GM19351 (cell line): ENCODE measurements around the gene GRB2.
"Not testable (repeated sequence)": the region's sequence is repeated elsewhere in the genome, so short reads cannot be mapped to it uniquely, and the experiment has no call there.

Source experiments
- ATAC-seq: cut with Tn5 transposase; IDR thresholded peaks from one replicate; pipeline ENCODE4 v1.9.1; 2021; ENCODE audit warnings: mild to moderate bottlenecking, moderate library complexity; ENCODE audit not compliant: unreplicated experiment

GRB2 gene

GRCh38 chr17:75353176-75353575, 52.3 kb downstream of the GRB2 start:
- ATAC-seq, result no peak

GRCh38 chr17:75352079-75352569, 53.4 kb downstream of the GRB2 start:
- no peak for ATAC-seq

DNA sequence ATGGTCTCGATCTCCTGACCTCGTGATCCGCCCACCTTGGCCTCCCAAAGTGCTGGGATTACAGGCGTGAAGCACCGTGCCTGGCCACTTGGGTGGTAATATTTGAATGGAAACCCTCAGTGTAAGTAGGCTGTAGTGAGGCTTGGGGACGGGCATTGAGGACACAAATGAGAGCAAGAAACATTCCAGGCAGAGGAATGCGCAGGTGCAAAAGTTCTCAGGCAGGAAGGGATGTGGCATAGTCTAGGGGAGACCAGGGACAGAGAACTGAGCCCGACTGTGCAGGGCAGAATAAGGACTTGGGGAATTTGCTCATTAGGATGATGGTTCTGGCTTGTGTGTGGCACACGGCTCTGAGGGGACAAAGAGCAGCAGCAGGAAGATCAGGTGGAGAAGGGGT, 54.8 kb downstream of the GRB2 start:
- no peak for ATAC-seq

GRCh38 chr17:75350029-75350428, 55.4 kb downstream of the GRB2 start:
- no peak for ATAC-seq

- ATAC-seq, result no peak
These were observed 55.9 kb downstream of the GRB2 start for GRCh38 chr17:75349589-75349988.

- no peak for ATAC-seq
These were observed 57.0 kb downstream of the GRB2 start for GRCh38 chr17:75348386-75349012.

- ATAC-seq, result no peak
These were observed 58.6 kb downstream of the GRB2 start for GRCh38 chr17:75346906-75347305.

DNA sequence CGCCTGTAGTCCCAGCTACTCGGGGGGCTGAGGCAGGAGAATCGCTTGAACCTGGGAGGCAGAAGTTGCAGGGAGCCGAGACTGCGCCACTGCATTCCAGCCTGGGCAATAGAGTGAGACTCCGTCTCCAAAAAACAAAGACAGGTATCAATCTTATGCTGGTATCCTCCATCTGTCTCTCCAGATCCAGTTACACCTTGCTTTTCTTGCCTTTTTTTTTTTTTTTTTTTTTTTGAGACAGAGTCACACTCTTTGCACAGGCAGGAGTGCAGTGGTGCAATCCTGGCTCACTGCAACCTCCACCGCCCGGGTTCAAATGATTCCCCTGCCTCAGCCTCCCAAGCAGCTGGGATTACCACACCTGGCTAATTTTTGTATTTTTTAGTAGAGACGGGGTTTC, 59.1 kb downstream of the GRB2 start:
- ATAC-seq, result not testable (repeated sequence)

DNA sequence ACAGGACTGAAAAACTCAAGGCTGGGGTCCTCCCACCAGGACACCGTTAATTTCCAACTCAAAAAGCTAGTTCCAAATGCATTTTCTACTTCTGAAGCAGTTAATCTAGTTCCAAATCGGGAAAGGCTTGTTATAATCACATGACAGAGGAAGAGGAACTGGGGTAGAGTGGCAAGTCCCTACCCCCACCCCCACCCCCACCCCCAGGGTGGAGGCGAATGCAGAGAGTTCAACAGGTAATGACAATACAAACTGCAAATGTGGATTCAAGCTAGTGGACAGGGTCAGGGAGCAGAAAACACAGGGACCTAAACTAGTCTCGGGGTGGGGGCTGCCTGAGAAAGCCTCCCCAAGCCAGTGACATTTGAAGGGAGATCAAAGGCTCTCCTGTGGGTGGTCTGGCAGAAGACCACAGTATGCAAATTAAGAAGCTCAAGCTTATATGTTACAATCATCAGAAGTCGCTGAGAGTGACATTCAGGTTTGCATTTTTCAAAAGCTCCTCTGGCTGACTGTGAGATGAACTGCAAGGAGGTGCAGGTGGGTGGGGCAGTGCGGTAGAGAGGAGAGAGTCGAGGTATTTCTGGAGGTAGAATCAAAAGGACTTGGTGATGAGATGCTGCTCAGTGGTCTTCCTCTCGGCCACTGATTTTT, 59.8 kb downstream of the GRB2 start:
- peak; percentile 65 for ATAC-seq

GRCh38 chr17:75344666-75345065, 60.8 kb downstream of the GRB2 start:
- no peak for ATAC-seq

GRCh38 chr17:75342996-75343395, 62.5 kb downstream of the GRB2 start:
- ATAC-seq, result no peak

DNA sequence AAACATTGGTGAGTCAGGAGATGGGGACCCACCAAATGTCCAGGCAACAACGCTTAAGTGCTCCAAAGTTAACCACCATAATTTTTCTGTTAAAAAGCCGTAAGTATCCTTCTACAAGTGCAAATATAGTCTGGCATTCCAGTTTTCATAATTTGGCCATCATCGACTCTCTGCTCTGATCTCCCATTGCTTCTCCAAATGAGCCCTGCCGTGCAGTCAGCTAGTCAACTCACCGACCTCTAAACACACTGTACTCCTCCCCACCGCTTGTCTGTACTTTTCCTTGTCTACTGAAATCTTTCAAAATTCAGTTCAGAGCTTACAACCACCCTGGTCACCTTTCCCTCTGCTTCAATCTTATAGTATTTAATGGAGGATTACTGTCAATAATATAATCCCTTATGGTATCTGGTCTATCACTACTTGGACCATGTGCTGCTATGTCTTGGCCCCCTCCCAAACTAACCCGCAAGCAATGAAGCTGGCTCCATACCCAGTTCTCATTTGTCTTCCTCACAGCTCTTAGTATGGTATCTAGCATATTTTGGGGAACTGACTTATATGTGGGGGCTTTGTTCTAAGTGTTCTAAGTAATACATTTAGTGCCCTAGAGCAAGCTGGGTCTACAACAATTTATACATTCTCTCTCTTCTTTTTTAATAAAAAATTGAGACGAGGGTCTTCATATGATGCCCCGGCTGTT, 63.5 kb downstream of the GRB2 start:
- ATAC-seq, result no peak

GRCh38 chr17:75340631-75341030, 64.8 kb downstream of the GRB2 start:
- ATAC-seq, result no peak

- ATAC-seq, result no peak
These were observed 65.5 kb downstream of the GRB2 start for GRCh38 chr17:75339971-75340370.

DNA sequence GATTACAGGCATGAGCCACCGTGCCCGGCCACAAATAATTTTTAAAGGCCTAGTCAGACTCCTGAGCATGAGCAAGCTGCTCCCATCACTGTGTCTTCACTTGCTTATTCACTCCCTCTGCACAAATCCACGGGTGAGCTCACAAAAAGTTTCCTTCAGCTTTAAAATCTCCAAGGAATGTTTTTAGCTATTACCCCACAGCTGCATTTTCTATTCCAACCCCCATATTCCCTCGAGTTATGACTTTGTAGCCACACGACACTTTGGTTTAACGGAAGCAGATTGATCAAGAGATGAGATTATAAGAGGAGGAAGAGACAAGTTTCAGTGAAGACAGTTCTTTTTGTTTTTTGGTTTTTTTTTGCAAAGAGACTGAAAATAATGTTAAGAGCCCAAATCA, 67.1 kb downstream of the GRB2 start:
- ATAC-seq, result no peak

- no peak for ATAC-seq
These were observed 70.2 kb downstream of the GRB2 start for GRCh38 chr17:75335315-75335714.

DNA sequence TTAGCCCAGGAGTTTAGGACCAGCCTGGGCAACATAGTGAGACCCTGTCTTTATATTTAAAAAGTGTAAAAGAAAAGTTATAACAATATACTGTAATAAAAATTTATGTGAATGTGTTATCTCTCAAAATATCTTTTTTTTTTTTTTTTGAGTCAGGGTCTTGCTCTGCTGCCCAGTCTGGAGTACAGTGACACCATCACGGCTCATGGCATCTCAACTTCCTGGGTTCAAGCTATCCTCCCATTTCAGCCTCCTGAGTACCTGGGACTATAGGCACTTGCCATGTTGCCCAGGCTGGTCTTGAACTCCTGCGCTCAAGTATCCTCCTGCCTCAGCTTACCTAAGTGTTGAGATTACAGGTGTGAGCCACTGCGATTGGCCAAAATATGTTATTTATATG, 70.8 kb downstream of the GRB2 start:
- no peak for ATAC-seq

GRCh38 chr17:75331671-75332070, 73.8 kb downstream of the GRB2 start:
- ATAC-seq, result no peak

- ATAC-seq, result no peak
These were observed 77.7 kb downstream of the GRB2 start for GRCh38 chr17:75327757-75328156.

GRCh38 chr17:75326226-75326848, 79.1 kb downstream of the GRB2 start:
- no peak for ATAC-seq

GRCh38 chr17:75325827-75326225, 79.7 kb downstream of the GRB2 start:
- ATAC-seq, result no peak

- no peak for ATAC-seq
These were observed 80.1 kb downstream of the GRB2 start for GRCh38 chr17:75325348-75325747.
